ENCODE data around the gene CARD11.

- TF ChIP-seq CTCF (IDR thresholded peaks at IDR 0.05) (no peak), EZH2 (IDR thresholded peaks at IDR 0.05; ENCODE audit: borderline replicate concordance, insufficient read depth, low read depth, low read length, poor library complexity, severe bottlenecking) (no peak)
Observed at GRCh38 chr7:2863461-2864066, 180.1 kb downstream of the CARD11 start.
